HFF-Myc (cell line): ENCODE measurements around the gene CDC42EP3.

Source experiments
- DNase-seq: peaks from one replicate; pipeline ENCODE4 v3.0.0-alpha.2; 2011; ENCODE audit warnings: low read depth; ENCODE audit errors: extremely low read depth
- H3K4me3 ChIP-seq: replicated peaks from 2 replicates; pipeline ENCODE4 v1.5.1; 2011; ENCODE audit warnings: low read depth, mild to moderate bottlenecking, control low read depth, low read length
- TF ChIP-seq, protein P1 (sequence below): IDR thresholded peaks from 2 replicates; pipeline ENCODE4 v1.5.1; 2012; ENCODE audit warnings: mild to moderate bottlenecking, low read depth, low read length, control low read depth; ENCODE audit errors: missing control alignments

Gene CDC42EP3

DNA sequence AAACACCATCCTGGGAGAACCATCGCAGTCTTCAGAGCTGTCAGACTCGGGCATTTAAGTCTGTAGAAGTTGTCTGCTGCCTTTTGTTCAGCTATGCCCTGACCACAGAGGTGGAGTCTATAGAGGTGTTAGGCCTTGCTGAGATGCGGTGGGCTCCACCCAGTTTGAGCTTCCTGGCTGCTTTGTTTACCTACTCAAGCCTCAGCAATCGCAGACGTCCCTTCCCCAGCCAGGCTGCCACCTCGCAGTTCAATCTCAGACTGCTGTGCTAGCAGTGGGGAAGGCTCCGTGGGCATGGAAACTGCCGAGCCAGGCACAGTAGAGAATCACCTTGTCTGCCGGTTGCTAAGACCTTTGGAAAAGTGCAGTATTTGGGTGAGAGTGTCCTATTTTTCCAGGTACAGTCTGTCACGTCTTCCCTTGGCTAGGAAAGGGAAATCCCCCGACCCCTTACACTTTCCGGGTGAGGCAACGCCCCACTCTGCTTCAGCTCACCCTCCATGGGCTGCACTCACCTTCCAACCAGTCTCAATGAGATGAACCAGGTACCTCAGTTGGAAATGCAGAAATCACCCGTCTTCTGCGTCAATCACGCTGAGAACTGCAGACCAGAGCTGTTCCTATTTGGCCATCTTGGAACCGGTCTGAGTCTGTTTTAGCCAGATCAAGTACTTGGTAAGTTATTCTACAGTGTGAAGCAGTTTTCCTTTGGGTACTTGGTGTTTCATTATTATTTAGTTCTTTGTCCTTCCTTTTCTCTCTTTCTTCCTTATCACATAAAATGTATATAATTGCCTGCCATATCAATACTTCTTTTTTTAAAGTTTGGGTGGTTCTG is 71.5 kb downstream of the CDC42EP3 start:
- TF ChIP-seq, protein P1, sequence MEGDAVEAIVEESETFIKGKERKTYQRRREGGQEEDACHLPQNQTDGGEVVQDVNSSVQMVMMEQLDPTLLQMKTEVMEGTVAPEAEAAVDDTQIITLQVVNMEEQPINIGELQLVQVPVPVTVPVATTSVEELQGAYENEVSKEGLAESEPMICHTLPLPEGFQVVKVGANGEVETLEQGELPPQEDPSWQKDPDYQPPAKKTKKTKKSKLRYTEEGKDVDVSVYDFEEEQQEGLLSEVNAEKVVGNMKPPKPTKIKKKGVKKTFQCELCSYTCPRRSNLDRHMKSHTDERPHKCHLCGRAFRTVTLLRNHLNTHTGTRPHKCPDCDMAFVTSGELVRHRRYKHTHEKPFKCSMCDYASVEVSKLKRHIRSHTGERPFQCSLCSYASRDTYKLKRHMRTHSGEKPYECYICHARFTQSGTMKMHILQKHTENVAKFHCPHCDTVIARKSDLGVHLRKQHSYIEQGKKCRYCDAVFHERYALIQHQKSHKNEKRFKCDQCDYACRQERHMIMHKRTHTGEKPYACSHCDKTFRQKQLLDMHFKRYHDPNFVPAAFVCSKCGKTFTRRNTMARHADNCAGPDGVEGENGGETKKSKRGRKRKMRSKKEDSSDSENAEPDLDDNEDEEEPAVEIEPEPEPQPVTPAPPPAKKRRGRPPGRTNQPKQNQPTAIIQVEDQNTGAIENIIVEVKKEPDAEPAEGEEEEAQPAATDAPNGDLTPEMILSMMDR = no peak
- no peak overlapping the region for H3K4me3 ChIP-seq
- no peak for DNase-seq

DNA sequence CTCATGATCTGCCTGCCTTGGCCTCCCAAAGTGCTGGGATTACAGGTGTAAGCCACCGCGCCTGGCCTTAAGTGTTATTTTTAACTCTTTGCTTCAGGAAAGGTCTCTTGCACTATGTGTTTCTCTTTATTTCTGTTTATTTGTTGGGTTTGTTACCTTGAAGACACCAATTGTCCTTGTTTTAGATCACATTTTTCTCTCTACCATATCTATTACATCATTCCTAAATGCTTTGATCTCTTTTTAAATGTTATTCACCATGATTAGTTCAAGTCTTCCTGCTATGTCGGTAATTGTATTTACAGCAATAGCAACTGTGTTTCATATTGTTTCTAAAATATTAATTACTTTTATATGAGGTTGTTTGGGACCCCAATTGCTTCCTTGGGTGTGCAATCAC is 77.7 kb downstream of the CDC42EP3 start:
- TF ChIP-seq, protein P1 = no peak

DNA sequence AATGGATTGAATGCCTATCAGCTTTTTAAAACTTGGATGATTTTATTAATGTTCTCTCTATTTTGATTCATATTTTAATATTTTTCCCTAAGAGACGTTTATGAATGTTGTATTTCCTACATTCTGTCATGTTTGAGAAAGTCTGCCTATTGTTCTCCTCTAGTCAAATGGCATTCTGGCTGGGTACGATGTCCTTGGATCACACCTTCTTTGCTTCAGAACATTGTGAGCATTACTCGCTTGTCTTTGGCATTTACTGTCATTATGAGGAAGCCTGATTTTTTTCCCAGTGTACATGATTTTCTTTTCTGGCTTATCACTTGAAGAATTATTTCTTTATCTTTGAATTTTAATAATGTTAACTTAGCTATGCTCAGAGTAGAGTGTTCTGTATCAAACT is 78.4 kb downstream of the CDC42EP3 start:
- H3K4me3 ChIP-seq = no peak overlapping the region
- no peak for DNase-seq
- TF ChIP-seq, protein P1 = no peak

More for the DNA sequence above, 77.7 kb downstream of the CDC42EP3 start:
- no peak overlapping the region for H3K4me3 ChIP-seq
- no peak for DNase-seq
